RPMI8226 (cell line): Measurements from ENCODE around the gene GPR32.
A peak's percentile ranks its signal among the peaks of the same experiment; 100 is the strongest.
"Not testable (repeated sequence)": the region's sequence is repeated elsewhere in the genome, so short reads cannot be mapped to it uniquely, and the experiment has no call there.

Source experiments
- DNase-seq: peaks from one replicate; pipeline ENCODE4 v3.0.0-alpha.2; 2015

GPR32 gene

DNA sequence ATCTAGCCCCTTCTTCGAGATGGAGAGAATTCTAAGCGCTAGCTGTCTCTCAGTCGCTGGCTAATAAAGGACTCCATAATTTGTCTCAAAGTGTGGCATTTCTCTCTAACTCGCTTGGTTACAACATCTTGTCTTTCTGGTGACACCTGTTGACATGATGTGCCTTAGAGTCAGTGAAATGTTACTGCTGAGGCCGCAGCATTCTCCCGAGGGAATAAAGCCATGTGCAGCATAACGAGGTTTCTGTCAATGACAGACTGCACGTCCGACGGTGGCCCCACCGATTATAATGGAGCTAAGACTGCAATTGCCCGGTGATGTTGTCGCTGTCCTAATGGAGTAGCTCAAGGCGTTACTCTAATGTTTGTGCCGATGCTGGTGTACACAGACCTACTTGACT lies 20.3 kb upstream of the GPR32 start:
- DNase-seq, result peak; percentile 30

DNA sequence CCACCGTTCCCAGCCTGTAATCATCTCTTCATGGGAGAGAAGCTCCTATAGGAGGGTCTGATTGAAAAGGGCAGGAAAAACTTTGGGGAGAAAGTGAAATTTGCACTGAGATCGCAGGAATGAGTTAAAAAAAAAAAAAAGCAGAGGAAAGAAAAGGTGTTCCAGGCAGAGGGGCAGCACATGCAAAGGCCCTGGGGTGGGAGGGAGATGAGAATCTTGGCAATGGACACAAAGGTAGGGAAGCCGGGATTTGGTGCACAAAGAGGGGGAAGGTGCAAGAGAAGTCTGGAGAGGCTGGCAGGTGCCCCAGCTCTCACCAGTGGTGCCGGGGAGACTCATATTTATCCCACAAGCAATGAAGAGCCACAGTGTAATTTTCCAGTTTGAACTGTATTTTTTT lies 16.4 kb upstream of the GPR32 start:
- no peak for DNase-seq

DNA sequence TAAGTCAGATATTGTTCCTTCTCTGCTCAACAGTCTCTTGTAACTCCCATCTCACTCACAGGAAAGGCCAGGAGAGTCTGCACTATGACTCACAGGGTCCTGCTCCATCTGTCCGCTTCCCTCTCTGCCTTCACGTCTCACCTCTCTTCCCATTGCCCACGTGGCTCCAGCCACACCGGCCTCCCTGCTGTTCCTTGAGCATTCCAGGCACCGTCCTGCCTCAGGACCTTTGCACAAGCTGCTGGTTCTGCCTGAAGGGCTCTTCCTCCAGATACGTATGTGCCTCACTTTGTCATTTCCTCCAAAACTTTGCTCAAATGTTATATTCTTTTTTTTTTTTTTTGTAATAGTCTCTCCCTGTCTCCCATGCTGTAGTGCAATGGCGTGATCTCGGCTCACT lies 14.0 kb upstream of the GPR32 start:
- not testable (repeated sequence) for DNase-seq

DNA sequence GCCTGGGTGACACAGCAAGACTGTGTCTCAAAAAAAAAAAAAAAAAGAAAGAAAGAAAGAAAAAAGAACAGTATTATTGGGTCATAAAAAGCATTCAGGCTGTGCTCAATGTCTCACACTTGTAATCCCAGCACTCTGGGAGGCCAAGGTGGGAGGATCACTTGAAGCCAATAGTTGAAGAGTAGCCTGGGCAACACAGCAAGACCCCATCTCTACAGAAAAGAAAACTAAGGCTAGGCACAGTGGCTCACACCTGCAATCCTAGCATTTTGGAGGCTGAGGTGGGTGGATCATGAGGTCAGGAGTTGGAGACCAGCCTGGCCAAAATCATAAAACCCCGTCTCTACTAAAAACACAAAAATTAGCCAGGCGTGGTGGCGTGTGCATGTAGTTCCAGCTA lies 12.6 kb upstream of the GPR32 start:
- DNase-seq, result not testable (repeated sequence)

DNA sequence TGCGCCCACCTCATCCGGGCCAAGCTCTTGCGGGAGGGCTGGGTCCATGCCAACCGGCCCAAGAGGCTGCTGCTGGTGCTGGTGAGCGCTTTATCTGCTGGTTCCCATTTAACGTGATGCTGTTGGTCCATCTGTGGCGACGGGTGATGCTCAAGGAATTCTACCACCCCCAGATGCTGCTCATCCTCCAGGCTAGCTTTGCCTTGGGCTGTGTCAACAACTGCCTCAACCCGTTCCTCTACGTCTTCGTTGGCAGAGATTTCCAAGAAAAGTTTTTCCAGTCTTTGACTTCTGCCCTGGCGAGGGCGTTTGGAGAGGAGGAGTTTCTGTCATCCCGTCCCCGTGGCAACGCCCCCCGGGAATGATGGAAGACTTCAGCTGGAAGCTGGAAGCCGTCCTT lies 11.2 kb upstream of the GPR32 start:
- not testable (repeated sequence) for DNase-seq

DNA sequence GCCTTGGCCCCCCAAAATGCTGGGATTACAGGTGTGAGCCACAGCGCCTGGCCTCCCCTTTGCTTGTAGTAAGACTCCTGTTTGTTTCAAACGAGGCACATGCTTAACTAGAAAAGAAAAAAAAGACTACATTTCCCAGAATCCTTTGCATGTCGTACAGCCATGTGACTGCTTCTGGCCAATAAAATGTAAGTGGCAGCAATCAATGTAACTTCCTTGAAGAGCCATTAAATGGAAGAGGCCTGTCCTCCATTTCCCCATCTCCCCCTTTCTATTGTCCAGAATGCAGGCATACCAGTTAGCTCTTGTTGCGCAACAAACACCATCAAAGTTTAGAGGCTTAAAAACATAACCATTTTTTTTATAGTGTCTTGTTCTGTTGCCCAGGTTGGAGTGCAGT lies 10.4 kb upstream of the GPR32 start:
- peak; percentile 27 for DNase-seq

DNA sequence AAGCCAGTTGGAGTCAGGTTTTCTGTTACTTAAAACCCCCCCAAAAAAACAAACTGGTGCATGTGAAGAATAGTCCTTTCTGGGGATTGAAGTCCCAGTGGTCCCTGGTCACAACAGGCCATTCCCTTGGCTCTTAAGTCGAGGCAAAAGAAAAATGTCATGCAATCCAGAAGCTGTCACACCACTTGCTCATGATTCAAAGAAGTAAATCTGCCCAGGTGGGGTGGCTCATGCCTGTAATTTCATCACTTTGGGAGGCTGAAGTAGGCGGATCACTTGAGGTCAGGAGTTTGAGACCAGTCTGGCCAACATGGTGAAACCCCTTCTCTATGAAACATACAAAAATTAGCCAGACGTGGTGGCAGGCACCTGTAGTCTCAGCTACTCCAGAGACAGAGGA lies 8.8 kb upstream of the GPR32 start:
- DNase-seq, result not testable (repeated sequence)

DNA sequence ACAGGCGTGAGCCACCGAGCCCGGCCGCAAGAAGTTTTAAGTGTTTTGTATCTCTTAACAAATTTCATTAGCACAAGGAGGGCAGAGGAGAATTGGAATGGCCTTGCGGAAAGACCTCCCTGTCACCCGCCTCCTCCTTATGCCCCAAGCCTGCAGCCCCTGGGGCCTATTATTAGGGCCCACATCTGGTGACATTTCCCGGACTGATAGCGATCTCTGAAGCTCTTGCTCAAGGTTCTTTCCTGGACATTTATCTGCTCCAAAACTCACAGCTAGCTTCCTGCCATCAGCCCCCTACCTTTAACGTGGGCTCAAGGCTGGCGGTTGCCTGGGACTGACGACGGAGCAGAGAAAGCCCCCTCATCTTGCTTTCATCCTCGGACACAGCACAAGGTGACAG lies 6.7 kb upstream of the GPR32 start:
- not testable (repeated sequence) for DNase-seq

DNA sequence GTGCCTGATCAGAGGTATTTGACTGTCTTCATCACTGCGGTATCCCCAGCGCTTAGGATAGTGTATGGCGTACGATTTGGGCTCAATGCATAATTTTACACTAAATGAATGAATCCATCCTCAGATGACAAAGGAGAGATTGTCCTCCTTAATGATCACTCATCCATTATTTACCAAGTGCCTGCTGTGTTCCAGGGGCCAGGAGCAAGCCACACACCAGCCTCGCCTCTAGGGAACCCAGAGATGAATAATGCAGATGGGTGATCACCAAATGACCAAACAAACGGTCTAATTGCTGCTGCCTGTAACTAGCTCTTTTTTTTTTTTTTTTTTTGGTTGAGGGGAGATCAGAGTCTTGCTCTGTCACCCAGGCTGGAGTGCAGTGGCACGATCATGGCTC lies 5.9 kb upstream of the GPR32 start:
- DNase-seq, result no peak

DNA sequence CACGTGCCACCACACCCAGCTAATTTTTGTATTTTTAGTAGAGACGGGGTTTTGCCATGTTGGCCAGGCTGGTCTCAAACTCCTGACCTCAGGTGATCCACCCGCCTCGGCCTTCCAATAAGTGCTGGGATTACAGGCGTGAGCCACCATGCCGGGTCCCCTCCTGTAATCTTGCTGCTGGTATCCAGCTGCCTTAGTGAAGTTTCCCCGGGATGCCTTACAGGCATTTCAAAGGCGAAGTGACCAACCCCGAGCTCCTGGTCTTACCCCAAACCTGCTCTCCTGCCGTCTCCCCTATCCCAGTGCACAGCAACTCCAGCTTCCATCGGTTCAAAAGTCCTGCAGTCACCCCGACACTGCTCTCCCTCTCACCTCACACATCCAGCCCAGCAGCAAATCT lies 3.5 kb upstream of the GPR32 start:
- DNase-seq, result not testable (repeated sequence)

DNA sequence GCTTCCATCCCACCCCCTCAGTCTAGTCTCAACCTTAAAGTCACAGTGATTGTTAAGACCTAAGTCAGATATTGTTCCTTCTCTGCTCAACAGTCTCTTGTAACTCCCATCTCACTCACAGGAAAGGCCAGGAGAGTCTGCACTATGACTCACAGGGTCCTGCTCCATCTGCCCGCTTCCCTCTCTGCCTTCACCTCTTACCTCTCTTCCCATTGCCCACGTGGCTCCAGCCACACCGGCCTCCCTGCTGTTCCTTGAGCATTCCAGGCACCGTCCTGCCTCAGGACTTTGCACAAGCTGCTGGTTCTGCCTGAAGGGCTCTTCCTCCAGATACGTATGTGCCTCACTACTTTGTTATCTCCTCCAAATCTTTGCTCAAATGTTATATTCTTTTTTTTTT lies 3.0 kb upstream of the GPR32 start:
- DNase-seq, result not testable (repeated sequence)

DNA sequence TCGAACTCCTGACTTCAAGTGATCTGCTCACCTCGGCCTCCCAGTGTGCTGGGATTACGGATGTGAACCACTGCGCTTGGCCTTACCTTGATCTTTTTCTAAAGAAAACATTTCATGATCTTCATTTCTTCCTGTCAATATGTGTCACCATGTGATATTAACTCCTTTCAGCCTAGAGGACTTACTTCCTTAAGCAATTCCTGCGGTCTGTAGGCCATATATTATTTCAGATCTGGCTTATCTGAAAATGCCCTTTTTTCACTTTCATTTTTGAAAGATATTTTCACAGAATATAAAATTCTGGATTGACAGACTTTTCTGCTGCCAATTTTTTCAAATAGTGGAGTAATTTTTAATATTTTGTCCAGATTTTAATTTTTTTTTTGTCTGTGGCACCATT lies 2.0 kb upstream of the GPR32 start:
- DNase-seq, result no peak

DNA sequence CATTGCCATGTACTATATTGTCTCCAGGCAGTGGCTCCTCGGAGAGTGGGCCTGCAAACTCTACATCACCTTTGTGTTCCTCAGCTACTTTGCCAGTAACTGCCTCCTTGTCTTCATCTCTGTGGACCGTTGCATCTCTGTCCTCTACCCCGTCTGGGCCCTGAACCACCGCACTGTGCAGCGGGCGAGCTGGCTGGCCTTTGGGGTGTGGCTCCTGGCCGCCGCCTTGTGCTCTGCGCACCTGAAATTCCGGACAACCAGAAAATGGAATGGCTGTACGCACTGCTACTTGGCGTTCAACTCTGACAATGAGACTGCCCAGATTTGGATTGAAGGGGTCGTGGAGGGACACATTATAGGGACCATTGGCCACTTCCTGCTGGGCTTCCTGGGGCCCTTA lies 624 bp downstream of the GPR32 start:
- DNase-seq, result no peak

DNA sequence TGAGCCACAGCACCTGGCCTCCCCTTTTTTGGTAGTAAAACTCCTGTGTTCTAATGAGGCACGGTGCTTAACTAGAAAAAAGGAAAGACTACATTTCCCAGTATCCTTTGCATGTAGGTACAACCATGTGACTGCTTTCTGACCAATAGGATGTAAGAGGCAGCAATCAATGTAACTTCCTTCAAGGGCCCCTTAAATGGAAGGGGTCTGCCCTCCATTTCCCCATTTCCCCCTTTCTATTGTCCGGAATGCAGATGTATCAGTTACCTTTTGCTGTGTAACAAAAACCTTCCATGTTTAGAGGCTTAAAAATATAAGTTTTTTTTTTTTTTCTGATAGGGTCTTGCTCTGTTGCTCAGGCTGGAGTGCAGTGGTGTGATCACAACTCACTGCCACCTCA lies 2.2 kb downstream of the GPR32 start:
- DNase-seq, result no peak

DNA sequence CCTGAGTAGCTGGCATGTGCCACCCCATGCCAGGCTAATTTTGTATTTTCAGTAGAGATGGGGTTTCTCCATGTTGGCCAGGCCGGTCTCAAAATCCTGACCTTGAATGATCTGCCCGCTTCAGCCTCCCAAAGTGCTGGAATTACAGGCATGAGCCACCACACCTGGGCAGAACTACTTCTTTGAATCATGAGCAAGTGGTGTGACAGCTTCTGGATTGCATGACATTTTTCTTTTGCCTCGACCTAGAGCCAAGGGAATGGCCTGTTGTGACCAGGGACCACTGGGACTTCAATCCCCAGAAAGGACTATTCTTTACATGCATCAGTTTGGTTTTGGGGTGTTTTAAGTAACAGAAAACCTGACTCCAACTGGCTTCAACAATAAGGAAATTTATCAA lies 2.6 kb downstream of the GPR32 start:
- not testable (repeated sequence) for DNase-seq

DNA sequence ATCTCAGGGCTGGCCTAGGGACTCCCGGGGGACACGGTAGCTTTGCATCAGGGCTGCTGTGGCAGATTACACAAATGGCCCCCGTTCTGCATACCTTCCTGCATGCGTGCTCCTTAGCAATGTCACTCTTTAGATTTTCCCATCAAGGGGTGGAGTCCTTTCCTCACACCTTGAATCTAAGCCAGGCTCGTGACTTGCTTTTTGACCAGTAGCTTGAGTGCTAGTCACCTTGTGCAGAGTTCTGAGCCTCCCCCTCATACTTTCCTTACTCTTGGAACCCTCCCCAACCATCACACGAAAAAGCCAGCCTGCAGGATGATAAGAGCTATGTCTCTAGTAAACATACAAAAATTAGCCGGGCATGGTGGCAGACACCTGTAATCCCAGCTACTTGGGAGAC lies 3.2 kb downstream of the GPR32 start:
- DNase-seq, result not testable (repeated sequence)

DNA sequence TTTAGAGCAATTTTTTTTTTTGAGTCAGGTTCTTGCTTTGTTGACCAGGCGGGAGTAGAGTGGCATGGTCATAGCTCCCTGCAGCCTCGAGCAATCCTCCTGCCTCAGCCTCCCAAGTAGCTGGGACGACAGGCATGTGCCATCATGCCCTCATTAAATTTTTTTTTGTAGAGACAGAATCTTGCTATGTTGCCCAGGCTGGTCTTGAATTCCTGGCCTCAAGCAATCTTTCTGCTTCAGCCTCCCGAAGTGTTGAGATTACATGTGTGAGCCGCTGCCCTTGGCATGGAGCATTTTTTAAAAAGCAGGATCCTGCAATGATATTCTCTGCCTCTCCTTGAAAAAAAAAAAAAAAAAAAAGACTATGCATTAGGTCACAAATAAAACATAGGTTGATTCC lies 5.9 kb downstream of the GPR32 start:
- no peak for DNase-seq

DNA sequence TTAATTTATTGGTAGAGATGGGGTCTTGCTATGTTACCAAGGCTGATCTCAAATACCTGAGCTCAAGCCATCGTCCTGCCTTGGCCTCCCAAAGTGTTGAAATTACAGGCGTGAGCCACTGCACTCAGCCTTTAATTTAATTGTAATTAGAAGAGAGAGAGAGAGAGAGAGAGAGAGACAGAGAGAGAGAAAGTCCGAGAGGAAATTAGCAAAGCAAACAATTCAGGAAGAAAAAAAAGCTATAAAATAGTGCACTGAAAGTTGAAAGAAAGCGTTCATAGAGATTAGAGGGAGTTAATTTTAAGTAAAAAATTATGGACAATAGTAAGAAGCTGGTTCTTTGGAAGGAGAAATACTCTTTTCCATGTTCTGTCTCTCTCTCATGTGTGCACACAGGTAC lies 7.0 kb downstream of the GPR32 start:
- DNase-seq, result no peak

DNA sequence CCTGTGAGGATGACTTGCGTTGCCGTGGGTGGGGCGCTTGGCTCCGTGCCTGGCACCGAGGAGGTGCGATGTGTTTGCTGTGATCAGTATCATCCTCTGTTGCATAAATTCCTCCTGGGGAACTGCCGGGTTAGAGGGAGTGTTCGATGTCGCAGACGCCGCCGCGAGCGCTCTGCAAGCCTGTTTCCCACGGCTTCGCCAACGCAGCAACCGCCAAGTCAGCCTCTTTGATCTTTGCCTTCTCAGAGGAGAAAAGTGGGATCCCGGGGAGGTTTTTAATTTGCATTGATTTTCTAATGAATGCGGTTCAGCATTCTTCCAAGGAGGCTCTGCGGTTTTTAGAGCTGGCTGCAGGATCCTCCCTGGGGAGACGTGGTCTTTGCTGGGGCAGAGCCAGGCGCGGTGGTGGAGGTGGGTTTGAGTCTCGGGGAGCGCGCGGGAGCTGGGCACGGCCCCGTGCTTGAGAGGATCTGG lies 7.6 kb downstream of the GPR32 start:
- peak; percentile 54 for DNase-seq

DNA sequence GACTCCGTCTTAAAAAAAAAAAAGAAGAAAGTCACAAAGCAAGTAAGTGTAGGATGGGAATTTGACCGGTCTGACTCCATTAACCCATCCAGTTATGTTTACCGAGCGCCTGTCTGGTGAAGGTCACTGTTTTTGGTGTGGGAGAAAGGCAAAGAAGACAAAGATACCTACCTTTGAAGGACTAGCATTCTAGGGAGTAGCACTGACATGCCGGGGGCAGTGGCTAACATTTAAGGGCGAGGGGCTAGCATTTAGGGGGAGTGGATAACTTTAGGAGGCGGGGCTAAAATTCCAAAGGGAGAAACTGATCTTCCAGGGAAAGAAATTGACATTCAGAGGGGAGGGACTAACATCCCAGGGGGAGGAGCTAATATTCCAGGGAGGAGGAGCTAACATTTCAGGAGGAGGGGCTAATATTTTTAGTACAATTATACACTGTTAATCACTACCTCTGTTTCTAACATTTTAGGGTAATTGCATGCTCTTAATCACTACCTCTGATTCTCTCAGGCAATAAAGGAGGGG lies 8.7 kb downstream of the GPR32 start:
- no peak for DNase-seq

DNA sequence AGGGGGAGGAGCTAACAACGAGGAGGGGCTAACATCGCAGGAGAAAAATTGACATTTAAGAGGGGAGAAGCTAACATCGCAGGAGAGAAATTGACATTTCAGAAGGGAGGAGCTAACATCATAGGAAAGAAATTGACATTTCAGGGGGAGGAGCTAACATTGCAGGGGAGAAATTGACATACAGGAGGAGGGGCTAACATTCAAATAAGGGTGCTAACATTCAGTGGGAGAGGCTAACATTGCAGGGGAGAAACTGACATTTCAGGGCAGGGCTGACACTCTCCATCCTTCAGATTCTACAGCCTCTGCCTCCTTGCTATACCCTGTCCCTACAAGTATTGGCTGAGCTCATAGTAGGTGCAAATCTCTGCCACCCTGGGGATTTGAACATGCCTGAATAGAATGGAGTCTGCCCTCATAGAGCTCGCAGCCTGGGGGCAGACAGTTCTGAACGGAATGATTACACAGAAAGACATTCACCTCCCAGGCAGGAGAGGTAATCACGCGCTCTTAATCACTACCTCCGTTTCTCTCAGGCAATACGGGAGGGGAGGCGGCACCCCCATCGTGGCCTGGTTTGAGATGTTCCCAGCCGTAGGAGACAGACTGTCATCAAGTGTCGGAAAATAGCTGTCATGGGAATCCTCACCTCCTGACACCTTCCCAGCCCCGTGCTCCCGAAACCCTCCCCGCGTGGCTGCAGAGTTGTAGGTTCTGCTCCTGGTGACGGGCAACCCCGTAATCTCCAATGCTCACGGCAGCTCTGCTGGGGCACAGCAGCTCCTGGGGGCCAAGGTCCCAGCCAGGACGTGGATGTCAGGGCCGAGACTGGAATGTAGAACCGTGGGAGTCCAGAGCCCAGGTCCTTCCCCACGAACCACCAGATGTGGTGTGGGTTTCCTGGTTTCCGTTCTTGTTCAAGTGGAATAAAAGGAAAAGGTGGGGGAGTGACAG lies 9.5 kb downstream of the GPR32 start:
- DNase-seq, result no peak

DNA sequence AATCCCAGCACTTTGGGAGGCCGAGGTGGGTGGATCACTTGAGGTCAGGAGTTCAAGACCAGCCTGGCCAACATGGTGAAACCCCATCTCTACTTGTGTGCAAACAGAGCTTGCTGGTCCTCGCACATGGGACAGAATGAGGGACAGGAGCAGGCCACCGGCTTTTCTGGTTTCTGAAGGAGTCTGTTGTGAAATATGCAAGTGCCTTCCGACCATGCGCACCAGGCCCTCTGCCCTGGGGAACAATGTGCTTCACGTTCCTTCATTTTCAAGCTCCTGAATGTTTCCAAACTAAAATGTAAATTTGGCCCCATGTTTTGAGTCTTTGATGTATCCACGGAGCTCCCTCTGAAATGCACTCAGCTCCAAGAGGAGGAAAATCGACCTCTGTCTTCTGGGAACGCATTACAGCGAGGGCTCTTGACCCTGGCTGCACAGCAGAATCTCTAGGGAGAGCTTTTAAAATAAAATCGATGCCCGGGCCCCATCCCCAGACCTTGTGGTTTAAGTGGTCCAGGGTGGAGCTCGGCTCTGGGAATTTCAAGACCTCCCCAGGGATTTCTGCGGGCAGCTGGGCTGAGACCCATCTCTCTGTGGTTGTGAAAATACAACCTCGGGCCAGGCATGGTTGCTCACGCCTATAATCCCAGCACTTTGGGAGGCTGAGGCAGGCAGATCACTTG lies 10.6 kb downstream of the GPR32 start:
- DNase-seq, result no peak

DNA sequence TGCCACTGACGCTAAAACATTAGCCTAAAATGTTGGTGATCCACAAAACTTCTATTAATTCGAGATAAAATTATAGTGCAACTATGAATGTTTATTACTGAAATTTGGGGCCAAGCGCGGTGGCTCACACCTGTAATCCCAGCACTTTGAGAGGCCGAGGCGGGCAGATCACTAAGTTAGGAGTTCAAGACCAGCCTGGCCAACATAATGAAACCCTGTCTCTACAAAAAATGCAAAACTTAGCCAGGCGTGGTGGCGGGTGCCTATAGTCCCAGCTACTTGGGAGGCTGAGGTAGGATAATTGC lies 13.5 kb downstream of the GPR32 start:
- not testable (repeated sequence) for DNase-seq

DNA sequence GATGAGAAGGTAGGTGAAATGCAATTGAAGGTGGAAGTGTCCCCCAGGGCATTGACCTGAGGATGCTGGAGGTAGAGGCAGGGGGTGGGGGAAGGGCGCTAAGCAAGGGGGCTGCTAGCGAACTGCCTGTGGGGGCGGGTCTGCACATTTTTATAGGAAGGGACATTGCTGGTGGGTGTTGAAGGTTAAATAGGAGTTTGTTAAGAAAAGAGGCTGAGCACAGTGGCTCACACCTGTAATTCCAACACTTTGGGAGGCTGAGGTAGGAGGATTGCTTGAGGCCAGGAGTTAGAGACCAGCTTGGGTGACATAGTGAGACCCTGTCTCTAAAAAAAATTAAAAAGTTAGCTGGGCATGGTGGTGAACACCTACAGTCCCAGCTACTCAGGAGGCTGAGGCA lies 14.4 kb downstream of the GPR32 start:
- DNase-seq, result no peak
